H1 (cell line): ENCODE measurements around the gene BTRC. TPM values are rescaled to one million over a fixed set of nuclear protein-coding genes. Genes with fewer than 3 reads are reported as not detected.

Experiments
- CREB1 ChIP-seq: IDR thresholded peaks from 2 replicates; pipeline ENCODE4 v1.6.1; 2012; ENCODE audit warnings: inconsistent platforms
- HDAC6 ChIP-seq: IDR thresholded peaks from one replicate; pipeline ENCODE4 v1.7.1; 2012; ENCODE audit warnings: low read depth, mild to moderate bottlenecking, inconsistent platforms, low read length, moderate library complexity
- TAF1 ChIP-seq: IDR thresholded peaks from 2 replicates; pipeline ENCODE4 v1.6.1; 2011; ENCODE audit warnings: mild to moderate bottlenecking, low read depth, low read length
- TAF7 ChIP-seq: optimal IDR thresholded peaks from 2 replicates; pipeline ENCODE3; 2011; ENCODE audit warnings: low read depth, mild to moderate bottlenecking, inconsistent platforms, low read length, moderate library complexity, borderline replicate concordance
- TCF12 ChIP-seq: IDR thresholded peaks from 2 replicates; pipeline ENCODE4 v1.6.1; 2011; ENCODE audit warnings: low read depth, mild to moderate bottlenecking, low read length
- USF2 ChIP-seq: IDR thresholded peaks from 2 replicates; pipeline ENCODE4 v1.6.1; 2011; ENCODE audit warnings: low read length, improper control_type of control experiment
- YY1 ChIP-seq: IDR thresholded peaks from 2 replicates; pipeline ENCODE4 v1.6.1; 2011; ENCODE audit warnings: low read depth, mild to moderate bottlenecking, low read length
- polyA plus RNA-seq, 7 experiments: library from polyadenylated mRNA; depleted of rRNA in 3 of 7; stranded (reverse) in 5 of 7; unstranded in 2 of 7; fragments of >200 nt in 5 of 7; fragments of 200-250 nt in 2 of 7; gene quantifications; 1 replicate in 5 of 7; 2 replicates in 1 of 7; 4 replicates in 1 of 7; pipeline versions ENCODE4 v1.2.1 to v1.2.3, GENCODE V29; 2011 to 2013; ENCODE audit warnings: missing spikeins in 2 of 7, mixed read lengths in 2 of 7
- total RNA-seq: library from RNA; stranded (reverse); fragmentation: NEBNext Ultra II Directional; extraction: Animal tissue kit (Norgen Biotek cat#: 25700); gene quantifications from 2 replicates; pipeline ENCODE4 v1.2.1, GENCODE V29; 2021

BTRC gene
- total and polyA plus RNA-seq, 2 of the 8 experiments (the other 6 are each of a cell fraction or from before 2014, with no cell fraction given): 9.9 to 24.7 TPM

DNA sequence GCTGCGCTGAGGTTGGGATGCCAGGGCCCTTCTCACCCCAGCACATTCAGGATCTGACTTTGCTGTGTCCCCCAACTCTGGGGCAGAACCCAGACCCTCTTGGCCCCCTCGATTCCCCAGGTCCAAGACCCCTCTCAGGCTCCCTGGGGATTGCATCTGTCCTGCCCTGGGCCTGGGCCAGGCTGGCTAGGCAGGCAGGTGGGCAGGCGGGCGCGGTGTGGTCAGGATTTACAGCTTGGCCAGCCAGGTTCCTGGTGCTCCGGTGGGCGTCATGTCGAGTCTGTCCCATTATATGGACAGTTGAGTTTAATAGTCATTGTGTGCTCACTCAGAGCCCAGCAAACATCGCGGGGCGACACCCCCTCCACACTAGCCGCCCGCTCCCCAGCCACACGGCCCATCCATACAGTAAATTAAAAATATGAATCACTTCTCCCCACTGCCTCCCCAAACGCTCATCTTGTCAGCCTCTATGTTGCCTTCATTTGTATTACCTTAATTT lies 210.6 kb downstream of the BTRC start (continued):
- no peak for TF ChIP-seq TAF1
- TF ChIP-seq HDAC6: no peak
- TF ChIP-seq CREB1: no peak
- TF ChIP-seq TCF12: no peak
- TF ChIP-seq USF2: no peak
- no peak for TF ChIP-seq TAF7
- no peak for TF ChIP-seq YY1
